Measurements from ENCODE around the gene VLDLR.

The VLDLR gene

DNA sequence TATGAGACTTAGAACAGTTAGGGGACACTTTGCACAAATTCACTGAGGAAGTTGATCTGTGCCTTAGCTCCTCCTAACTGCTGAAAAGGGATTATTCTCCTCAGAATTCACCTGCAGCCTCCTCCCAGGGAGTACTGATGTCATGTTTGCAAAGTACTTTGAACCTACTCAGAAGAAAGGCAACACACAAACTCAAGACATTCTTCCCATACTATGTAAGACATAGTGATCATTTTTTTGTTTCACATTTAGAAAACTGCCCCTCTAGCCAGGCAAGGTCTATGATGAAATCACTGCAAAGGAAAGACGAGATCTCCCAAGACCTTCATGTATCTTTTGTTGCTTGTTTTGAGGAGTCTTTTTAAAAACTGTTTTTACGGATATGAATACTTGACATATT is 10.6 kb upstream of the VLDLR start:
- Mint-ChIP-seq H3K9me3 (ENCODE audit: low read depth) (no peaks in the 10 kb centered on the region), H3K27me3 (peaks cover 17% of the 10 kb centered on the region), H3K4me3 (no peak overlapping the region), H3K27ac (no peak overlapping the region), H3K36me3 (no peaks in the 10 kb centered on the region), H3K4me1 (ENCODE audit: low read depth) (no peaks in the 10 kb centered on the region)

DNA sequence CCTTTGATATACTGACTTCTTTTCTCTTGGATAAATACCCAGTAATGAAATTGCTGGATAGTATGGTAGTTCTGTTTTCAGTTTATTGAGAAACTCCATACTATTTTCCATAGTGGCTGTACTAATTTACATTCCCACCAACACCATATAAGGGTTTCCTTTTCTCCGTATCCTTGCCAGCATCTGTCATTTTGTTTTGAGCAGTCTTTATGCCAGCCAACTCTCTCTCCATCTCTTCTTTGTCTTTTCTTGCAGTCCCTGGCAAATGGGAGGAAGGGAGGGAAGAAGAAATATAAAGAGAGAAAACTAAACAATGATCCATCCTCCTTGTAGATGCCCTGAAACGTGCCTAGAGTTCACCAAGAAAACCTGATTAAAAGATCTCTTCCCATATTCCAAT is 9.6 kb upstream of the VLDLR start:
- H3K27me3 Mint-ChIP-seq, result peaks cover 17% of the 10 kb centered on the region
- H3K9me3 Mint-ChIP-seq (ENCODE audit: low read depth), result no peaks in the 10 kb centered on the region
- no peaks in the 10 kb centered on the region for H3K36me3 Mint-ChIP-seq
- H3K4me3 Mint-ChIP-seq, result no peak overlapping the region
- H3K27ac Mint-ChIP-seq, result no peak overlapping the region
- H3K4me1 Mint-ChIP-seq (ENCODE audit: low read depth), result no peaks in the 10 kb centered on the region

DNA sequence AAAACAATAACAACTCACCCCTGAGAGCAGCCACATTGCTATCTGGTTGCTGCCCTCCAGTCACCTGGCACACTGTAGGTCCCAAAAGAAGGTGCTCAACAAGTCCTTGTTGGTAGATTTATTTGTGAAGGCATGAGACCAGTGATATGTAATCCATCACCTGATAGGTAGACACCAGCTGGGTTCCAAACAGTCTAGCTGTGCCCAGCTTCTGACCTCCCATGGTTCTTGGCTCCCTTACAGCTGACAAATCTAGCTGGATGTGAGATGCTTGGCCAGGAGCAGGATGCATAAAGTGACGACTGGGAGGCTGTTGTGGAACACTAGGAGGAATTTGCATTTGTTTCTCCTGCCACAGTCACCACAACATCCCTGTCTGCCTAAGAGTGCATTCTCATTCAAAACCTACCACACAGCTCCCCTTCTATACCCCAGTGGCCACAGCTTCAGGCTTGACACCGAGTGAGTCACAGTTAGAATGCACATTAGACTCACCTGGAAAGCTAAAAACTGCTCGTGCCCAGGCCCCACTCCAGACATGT is 7.8 kb upstream of the VLDLR start:
- peaks cover 19% of the 10 kb centered on the region for H3K27me3 Mint-ChIP-seq
- no peak overlapping the region for H3K4me3 Mint-ChIP-seq
- no peaks in the 10 kb centered on the region for H3K4me1 Mint-ChIP-seq (ENCODE audit: low read depth)
- H3K9me3 Mint-ChIP-seq (ENCODE audit: low read depth), result peaks cover 4% of the 10 kb centered on the region
- H3K27ac Mint-ChIP-seq, result no peak overlapping the region
- peaks cover 4% of the 10 kb centered on the region for H3K36me3 Mint-ChIP-seq

DNA sequence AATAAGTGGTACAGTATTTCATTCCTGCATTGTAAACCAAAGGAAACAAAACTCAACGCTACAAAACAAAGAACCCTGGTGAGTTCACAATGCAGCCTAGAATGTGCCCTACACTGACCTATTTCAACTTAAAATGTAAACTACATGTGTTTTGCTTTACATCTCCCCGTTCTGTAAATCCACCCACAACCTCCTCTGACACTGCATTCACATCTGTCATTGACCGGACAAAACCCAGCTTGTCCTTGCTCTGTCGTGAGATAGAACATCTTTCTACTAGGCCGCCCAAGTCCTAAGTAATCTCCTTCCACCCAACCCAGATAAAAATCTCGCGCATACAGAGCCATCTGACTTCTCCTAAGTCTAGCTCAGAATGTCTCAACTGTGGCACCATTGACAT is 6.1 kb upstream of the VLDLR start:
- Mint-ChIP-seq H3K27ac (no peak overlapping the region), H3K27me3 (peaks cover 33% of the 10 kb centered on the region), H3K4me3 (no peak overlapping the region), H3K9me3 (ENCODE audit: low read depth) (peaks cover 4% of the 10 kb centered on the region), H3K36me3 (peaks cover 4% of the 10 kb centered on the region), H3K4me1 (ENCODE audit: low read depth) (peaks cover 1% of the 10 kb centered on the region)

DNA sequence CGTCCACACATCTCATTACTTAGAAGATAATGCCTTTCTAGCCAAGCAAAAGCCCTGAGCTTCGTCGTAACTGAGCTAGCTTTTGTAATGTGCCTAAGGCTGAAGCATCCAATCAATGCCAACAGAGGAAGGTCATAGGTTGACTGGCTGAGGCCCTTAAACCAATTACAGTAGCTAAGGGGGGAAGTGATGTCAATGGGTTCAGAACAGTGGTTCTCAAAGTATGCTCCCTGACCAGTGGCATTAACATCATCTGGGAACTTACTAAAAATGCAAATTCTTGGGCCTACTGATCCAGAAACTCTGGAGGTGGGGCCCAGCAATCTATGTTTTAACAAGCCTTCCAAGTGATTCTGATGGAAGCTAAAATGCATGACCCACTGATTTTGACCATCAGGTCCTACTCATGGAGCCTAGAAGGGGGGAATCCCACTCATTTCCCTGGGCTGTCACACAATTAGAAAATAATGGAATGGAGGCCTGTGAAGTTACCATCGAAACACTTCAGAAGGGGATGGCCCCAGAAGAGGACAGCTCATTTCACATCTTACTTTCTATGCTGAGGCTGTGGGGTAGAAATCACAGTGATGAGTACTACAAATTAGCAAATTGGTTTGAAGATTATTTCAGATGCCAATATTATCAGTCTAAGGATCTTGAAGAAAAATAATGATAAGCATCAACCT is 4.8 kb upstream of the VLDLR start:
- H3K27ac Mint-ChIP-seq, result no peak overlapping the region
- peaks cover 7% of the 10 kb centered on the region for H3K4me1 Mint-ChIP-seq (ENCODE audit: low read depth)
- H3K36me3 Mint-ChIP-seq, result peaks cover 4% of the 10 kb centered on the region
- peaks cover 4% of the 10 kb centered on the region for H3K9me3 Mint-ChIP-seq (ENCODE audit: low read depth)
- H3K4me3 Mint-ChIP-seq, result no peak overlapping the region
- H3K27me3 Mint-ChIP-seq, result peaks cover 34% of the 10 kb centered on the region

DNA sequence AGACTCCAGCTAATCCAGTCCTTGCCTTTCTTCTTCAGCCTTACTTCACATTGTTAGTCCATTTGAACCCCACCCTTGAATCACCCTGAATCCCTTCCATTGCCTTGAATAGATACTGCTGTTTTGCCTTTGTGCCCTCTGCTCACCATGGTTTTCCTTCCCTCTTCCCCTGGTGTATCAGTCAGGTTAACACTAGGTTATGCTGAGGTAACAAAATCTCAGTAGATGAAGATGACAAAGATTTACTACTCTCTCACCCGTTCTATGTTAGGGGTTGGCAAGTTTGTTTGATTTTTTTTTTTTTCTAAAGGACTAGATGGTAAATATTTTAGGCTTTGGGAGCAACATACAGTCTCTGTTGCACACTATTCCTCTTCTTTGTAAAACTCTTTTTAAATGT is 3.3 kb upstream of the VLDLR start:
- H3K27ac Mint-ChIP-seq, result no peak overlapping the region
- H3K27me3 Mint-ChIP-seq, result peaks cover 29% of the 10 kb centered on the region
- H3K36me3 Mint-ChIP-seq, result peaks cover 4% of the 10 kb centered on the region
- H3K4me3 Mint-ChIP-seq, result no peak overlapping the region
- H3K4me1 Mint-ChIP-seq (ENCODE audit: low read depth), result peaks cover 15% of the 10 kb centered on the region
- H3K9me3 Mint-ChIP-seq (ENCODE audit: low read depth), result peaks cover 4% of the 10 kb centered on the region

DNA sequence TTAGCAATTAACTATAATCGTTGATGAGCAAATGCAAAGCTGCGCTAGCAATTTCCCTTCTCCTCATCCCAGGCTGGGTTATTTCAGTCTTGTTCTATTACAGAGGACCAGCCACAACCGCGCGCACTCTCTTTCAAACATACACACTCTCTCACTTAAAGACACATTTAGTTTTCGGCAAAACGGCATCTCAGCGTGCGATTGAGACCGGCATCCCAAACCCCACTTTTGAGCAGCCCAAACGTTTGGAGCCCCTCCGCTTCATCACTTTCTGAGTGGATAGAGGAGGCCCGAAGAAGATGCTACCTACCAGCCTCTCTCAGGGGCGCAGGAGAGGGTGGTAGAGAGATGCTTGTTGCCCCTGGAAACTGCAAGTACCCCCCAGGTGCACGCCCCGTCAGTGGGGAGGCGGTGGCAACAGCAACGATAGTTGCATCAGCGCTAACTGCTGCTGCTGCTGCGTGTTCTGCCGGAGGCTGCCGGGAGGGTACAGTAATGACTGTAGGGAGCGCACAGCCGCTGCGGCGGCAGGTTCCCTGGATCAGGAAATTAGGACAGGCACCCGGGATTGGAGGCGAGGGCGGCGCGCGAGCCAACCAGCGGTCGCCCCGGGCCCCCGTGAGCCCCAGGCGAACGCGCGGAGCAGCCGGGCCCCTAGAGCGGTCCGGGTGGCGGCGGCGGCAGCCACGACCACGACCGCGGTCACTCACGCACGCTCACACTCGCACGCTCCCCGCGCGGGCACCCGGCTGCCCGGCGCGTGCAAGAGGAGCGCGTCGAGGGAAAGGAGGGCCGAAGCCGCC is 467 bp upstream of the VLDLR start:
- peak overlapping the region; percentile 89 for H3K4me3 Mint-ChIP-seq
- H3K27me3 Mint-ChIP-seq, result peaks cover 46% of the 10 kb centered on the region
- H3K36me3 Mint-ChIP-seq, result peaks cover 4% of the 10 kb centered on the region
- peaks cover 21% of the 10 kb centered on the region for H3K4me1 Mint-ChIP-seq (ENCODE audit: low read depth)
- peak overlapping the region; percentile 85 for H3K27ac Mint-ChIP-seq
- peaks cover 4% of the 10 kb centered on the region for H3K9me3 Mint-ChIP-seq (ENCODE audit: low read depth)

DNA sequence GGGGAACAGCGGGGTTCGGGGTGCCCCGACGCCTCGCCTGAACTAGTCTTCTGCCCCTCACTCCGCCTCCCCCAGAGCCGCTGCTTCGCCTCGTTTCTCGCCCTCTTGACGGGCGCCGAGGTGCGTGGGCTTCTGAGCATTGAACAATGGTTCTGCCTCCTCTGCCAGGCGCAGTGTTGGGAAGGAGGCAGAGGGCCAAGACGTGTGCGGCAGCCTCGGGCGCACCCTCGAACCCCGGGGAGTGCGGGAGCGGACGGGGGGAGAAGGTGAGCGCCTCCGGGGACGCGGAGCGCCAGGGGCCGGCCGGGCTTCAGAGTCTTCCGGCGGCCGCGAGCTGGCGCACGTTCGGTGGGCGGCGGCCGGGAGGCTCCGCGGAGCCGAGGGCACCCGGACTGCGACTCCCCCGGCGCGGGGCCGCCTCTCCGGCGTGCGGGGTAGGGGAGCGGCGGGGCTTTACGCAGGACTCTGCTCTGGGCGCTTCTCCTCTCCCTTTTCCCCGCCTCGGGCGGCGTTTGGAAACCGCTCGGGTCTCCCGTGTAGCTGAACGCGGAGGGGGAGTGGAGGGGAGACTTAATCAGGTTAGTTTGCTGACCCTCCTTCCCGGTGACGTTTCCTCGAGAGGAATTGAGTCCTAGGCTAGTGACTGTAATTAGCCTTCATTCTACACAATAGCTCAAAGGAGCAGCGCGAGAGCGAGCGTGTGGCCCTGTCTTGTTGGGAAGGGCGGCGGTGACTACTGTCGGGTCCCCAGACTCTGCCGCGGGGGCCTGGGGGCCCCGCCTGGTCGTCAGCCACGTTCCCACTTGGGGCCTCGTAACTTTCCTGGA is 1.1 kb downstream of the VLDLR start:
- H3K36me3 Mint-ChIP-seq, result peaks cover 4% of the 10 kb centered on the region
- peaks cover 21% of the 10 kb centered on the region for H3K4me1 Mint-ChIP-seq (ENCODE audit: low read depth)
- peaks cover 47% of the 10 kb centered on the region for H3K27me3 Mint-ChIP-seq
- peaks cover 4% of the 10 kb centered on the region for H3K9me3 Mint-ChIP-seq (ENCODE audit: low read depth)
- no peak overlapping the region for H3K27ac Mint-ChIP-seq
- peak overlapping the region; percentile 87 for H3K4me3 Mint-ChIP-seq

DNA sequence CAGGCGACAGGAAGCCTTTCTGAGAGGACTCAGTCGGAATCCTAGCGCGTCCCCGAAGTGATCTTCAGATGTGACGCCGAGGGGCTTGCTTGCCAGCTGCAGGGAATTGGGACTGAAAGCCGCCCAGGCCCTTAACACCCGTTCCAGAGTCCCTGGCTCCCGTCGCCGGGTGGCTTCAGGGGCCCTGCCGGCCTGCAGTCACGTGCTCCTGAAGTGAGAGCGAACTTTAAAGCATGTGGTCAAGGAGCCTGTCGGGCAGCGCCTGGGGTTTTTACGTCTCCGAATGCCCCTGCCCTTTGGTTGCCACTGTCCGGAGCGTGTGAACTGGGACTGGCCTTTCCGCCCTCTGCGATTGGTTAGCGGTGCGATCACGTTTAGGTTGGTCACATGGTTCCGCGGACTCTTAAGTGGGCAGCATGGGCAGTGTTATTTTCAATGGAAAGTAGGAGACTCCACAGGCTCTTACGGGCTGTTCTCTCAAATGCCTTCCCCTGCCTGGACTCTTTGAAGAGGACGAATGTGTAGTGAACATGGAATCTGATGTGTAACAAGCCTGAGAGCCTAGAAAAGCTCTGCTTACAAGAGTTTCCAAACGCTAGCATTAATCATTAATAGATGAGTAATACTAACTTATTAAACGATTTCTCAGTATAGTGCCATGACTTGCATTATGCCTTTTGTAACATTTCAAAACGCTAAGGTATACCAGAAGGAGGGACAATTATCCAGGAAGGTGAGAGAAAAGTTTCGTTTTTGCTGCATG is 1.9 kb downstream of the VLDLR start:
- Mint-ChIP-seq H3K27me3 (peaks cover 42% of the 10 kb centered on the region), H3K4me1 (ENCODE audit: low read depth) (peaks cover 21% of the 10 kb centered on the region)

DNA sequence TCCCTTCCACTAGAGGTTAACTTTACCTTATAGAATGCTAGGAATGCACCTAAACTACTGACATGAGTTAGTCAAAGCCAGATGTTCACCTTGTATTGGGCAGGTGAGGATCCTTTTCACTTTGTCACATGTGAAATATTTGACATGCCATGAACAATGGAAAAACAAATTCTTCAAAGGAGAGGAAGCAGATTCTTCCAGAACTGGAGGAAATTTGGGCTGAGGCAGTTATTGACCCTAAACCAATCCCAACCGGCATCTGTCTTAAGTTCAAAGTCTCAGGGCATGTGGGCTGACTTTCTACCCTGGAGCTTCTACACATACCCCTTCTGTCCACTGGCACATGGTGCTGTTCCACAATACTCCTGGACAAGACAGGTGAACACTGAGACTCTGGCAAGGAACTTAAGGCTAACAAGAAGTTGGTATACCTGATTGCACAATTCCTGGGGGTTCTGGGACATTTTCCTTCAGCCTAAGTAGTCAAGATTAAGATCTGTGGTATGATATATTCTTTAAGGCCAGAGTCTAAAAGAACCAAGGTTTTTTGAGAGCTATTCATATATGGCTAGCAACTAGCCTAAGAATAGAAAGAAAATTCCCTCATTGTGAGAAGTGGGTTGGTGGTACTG is 2.6 kb downstream of the VLDLR start:
- peaks cover 38% of the 10 kb centered on the region for H3K27me3 Mint-ChIP-seq
- H3K4me1 Mint-ChIP-seq (ENCODE audit: low read depth), result peaks cover 21% of the 10 kb centered on the region
- H3K4me3 Mint-ChIP-seq, result peak overlapping the region; percentile 80
- H3K9me3 Mint-ChIP-seq (ENCODE audit: low read depth), result no peaks in the 10 kb centered on the region
- no peak overlapping the region for H3K27ac Mint-ChIP-seq
- H3K36me3 Mint-ChIP-seq, result no peaks in the 10 kb centered on the region

More for the DNA sequence above, 1.9 kb downstream of the VLDLR start:
- peaks cover under 1% of the 10 kb centered on the region for H3K9me3 Mint-ChIP-seq (ENCODE audit: low read depth)
- H3K27ac Mint-ChIP-seq, result no peak overlapping the region
- H3K4me3 Mint-ChIP-seq, result peak overlapping the region; percentile 80
- H3K36me3 Mint-ChIP-seq, result no peaks in the 10 kb centered on the region

DNA sequence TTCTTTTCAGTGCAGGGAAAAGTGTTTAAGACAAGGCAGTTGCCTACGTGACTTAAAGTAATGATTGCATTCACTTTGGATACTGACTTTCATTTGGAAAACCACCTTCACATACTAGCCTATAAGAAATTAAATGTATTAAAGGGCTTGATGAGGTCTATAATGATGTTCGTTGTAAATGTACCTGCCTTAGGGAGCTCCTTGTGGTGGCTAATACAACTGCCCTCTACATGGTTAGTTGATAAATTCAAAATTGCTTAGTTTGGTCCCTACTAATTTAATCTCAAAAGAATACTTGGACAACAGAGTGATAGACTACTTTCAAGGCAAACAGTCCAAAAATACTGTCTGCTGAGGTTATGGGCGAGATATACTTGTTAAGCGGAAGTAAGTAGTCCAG is 3.8 kb downstream of the VLDLR start:
- Mint-ChIP-seq H3K9me3 (ENCODE audit: low read depth) (no peaks in the 10 kb centered on the region), H3K4me3 (no peak overlapping the region), H3K36me3 (no peaks in the 10 kb centered on the region), H3K4me1 (ENCODE audit: low read depth) (peaks cover 19% of the 10 kb centered on the region), H3K27ac (no peak overlapping the region), H3K27me3 (peaks cover 26% of the 10 kb centered on the region)

DNA sequence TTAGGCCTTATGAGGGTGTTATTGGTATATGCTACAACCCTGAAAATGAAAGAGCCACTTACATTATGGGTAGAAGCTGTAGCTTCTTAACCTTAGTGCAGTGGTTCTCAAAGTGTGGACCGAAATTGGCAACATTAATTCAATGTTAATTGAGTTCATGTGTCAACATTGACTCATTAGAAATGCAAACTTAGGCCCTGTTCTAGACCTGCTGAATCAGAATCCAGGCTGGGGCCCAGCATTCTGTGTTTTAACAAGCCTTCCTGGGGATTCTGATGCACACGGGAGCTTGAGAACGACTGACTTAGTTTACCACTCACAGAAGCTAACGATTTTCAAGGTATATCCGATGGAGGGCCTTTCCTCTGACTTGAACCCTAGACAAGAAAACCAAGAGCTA is 7.3 kb downstream of the VLDLR start:
- Mint-ChIP-seq H3K27me3 (peaks cover 17% of the 10 kb centered on the region), H3K4me3 (no peak overlapping the region), H3K27ac (no peak overlapping the region)

DNA sequence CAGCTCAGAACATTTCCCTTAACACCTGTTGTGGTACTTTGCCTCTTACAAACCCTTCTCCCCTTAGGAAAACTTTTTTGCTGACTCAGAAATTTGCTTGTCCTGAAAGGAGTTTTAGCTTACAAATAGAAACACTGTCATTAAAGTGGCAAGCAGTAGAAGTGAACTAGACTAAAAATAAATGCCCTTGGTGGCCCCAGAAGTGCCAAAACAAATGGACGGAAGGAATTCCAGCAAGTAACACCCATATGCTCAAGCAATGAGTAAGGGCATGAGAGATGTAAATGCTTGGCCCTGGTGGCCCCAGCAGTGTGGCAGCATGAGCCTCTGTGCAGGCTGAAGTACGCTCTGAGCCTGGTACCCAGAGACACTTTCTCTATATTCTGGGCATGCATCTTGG is 8.6 kb downstream of the VLDLR start:
- Mint-ChIP-seq H3K36me3 (no peaks in the 10 kb centered on the region), H3K27me3 (peaks cover 8% of the 10 kb centered on the region), H3K4me3 (no peak overlapping the region), H3K27ac (no peak overlapping the region), H3K9me3 (ENCODE audit: low read depth) (peaks cover 4% of the 10 kb centered on the region), H3K4me1 (ENCODE audit: low read depth) (no peaks in the 10 kb centered on the region)

More for the DNA sequence above, 7.3 kb downstream of the VLDLR start:
- H3K36me3 Mint-ChIP-seq, result no peaks in the 10 kb centered on the region
- peaks cover 3% of the 10 kb centered on the region for H3K4me1 Mint-ChIP-seq (ENCODE audit: low read depth)
- H3K9me3 Mint-ChIP-seq (ENCODE audit: low read depth), result peaks cover 4% of the 10 kb centered on the region

DNA sequence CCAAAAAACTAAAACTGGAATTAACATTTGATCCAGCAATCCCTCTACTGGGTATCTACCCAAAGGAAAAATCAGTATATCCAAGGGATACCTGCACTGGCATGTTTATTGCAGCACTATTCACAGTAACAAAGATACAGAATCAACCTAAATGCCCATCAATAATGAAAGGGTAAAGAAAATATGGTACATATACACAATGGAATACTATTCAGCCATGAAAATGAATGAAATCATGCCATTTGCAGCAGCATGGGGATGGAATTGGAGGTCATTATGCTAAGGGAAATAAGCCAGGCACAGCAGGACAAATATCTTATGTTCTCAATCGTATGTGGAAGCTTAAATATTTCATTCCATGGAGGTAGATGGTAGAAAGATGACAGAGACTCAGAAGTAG is 9.7 kb downstream of the VLDLR start:
- H3K27me3 Mint-ChIP-seq, result peaks cover 5% of the 10 kb centered on the region
- H3K4me3 Mint-ChIP-seq, result no peak overlapping the region
- no peaks in the 10 kb centered on the region for H3K4me1 Mint-ChIP-seq (ENCODE audit: low read depth)
- H3K36me3 Mint-ChIP-seq, result no peaks in the 10 kb centered on the region
- H3K27ac Mint-ChIP-seq, result no peak overlapping the region
- H3K9me3 Mint-ChIP-seq (ENCODE audit: low read depth), result peaks cover 4% of the 10 kb centered on the region

All from activated naive CD8-positive, alpha-beta T cell (primary cell).